Tibial nerve (tissue), 4 donors: ENCODE data around the gene FAM124A. TPM values are rescaled to one million over a fixed set of nuclear protein-coding genes. Genes with fewer than 3 reads are reported as not detected.

Experiments used
- DNase-seq, 2 donors: peaks; one replicate each; pipeline ENCODE4 v3.0.0-alpha.2; 2019; ENCODE audit warnings: low spot score in 2 of 2
- H3K27ac ChIP-seq, 4 donors: fragments of 200-600 bp; sonication (generic) in 3 of 4; one replicate each; pipeline ENCODE4 v1.5.1; 2017 to 2019; ENCODE audit warnings: mild to moderate bottlenecking in 1 of 4
- H3K27me3 ChIP-seq, 2 donors: fragments of 200-600 bp; sonication (generic) in 1 of 2; one replicate each; pipeline versions ENCODE4 v1.5.1 to v1.6.0; 2017 to 2019
- H3K36me3 ChIP-seq, 3 donors: fragments of 200-600 bp; sonication (generic); one replicate each; pipeline ENCODE4 v1.5.1; 2018 to 2019
- H3K4me1 ChIP-seq, 4 donors: fragments of 200-600 bp; sonication (generic) in 3 of 4; one replicate each; pipeline ENCODE4 v1.5.1; 2017 to 2019
- H3K4me3 ChIP-seq, 4 donors: fragments of 200-600 bp; sonication (generic) in 3 of 4; one replicate each; pipeline ENCODE4 v1.5.1; 2017 to 2019; ENCODE audit warnings: mild to moderate bottlenecking in 1 of 4, moderate library complexity in 1 of 4
- H3K9me3 ChIP-seq, 4 donors: fragments of 200-600 bp; sonication (generic) in 3 of 4; one replicate each; pipeline ENCODE4 v1.5.1; 2017 to 2019
- EP300 ChIP-seq, 2 donors: sonication (generic); formaldehyde crosslinking; IDR thresholded peaks; one replicate each; pipeline ENCODE4 v1.6.1; 2017; ENCODE audit warnings: antibody characterized with exemption in 2 of 2, mild to moderate bottlenecking in 1 of 2
- POLR2A ChIP-seq, 2 donors: fragments of 450-650 bp; IDR thresholded peaks; one replicate each; pipeline ENCODE4 v1.6.1; 2017; ENCODE audit warnings: antibody characterized with exemption in 2 of 2, mild to moderate bottlenecking in 2 of 2, moderate library complexity in 2 of 2
- WGBS, 2 donors: methylation state at CpG; one replicate each; pipeline ENCODE4 v1.1.5; 2018; 5-methylcytosine and 5-hydroxymethylcytosine counted together
- total RNA-seq, 4 donors: library from RNA; depleted of rRNA; stranded (reverse); fragments of >200 nt; gene quantifications; one replicate each; pipeline ENCODE4 v1.1.0, GENCODE V29; 2016
- TF ChIP-seq, protein P1 (sequence below), 5 experiments: fragments of 200-600 bp in 3 of 5; fragments of 450-650 bp in 2 of 5; sonication (generic) in 3 of 5; IDR thresholded peaks; one replicate each; pipeline ENCODE4 v1.5.1; 2016 to 2019; ENCODE audit warnings: antibody characterized with exemption in 5 of 5, mild to moderate bottlenecking in 3 of 5, moderate library complexity in 2 of 5

FAM124A gene
- total RNA-seq, 4 donors from 2014 or later: 12.8 to 30.9 (median 21.8) TPM

DNA sequence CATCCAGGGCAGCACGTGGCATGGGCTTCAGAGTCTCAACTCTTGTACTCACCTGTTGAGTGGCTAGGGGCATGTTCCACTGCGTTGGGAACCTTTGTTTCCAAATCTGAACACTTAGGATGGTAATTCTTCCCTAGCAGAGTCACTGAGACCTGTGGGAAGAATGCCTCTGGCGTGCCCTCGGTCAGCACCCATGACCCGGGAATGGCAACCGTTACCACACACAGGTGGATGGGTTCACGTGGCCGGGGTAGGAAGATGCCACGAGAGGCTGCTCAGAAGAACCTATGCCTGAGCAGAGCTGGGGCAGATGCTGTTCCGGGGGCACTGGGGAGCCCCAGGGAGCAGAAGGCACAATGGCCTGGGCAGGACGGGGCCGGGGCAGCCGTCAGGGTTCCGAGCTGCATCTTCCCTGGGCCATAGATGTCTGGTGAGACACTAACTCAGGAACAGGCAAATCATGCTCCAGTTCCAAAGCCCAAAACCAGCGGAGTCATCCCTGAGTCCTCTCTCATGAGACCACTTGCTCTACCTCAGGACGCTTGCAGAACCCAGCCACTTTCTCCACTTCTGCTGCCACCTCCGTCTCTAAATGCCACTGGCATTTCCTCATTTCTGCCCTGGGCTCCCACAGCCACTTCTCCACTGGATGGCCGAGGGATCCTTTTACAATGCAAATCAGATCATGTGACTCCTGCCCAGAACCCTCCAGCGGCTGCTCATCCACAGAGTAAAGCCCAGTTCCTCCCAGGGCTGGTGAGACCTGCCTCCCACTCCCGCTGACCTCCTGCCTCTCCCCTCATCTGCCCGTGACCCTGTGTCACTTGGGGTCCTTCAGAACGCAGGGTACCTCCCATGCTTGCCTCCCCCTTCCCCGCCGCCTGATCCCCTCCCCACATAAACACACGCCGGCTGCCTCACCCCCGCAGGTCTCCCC is 36.7 kb downstream of the FAM124A start:
- Histone ChIP-seq H3K27ac (no peak overlapping the region), H3K9me3 (no peaks in the 10 kb centered on the region), H3K27me3 (no peaks in the 10 kb centered on the region), H3K36me3 (peaks cover 0 to 43% (median 0%) of the 10 kb centered on the region in 3 donors), H3K4me3 (no peak overlapping the region), H3K4me1 (peaks cover 0 to 17% (median 0%) of the 10 kb centered on the region in 4 donors)
- WGBS, 2 donors: 78 to 84% methylated on average over 27 of the region's 27 CpGs
- no peak for DNase-seq
- TF ChIP-seq POLR2A (IDR thresholded peaks at IDR 0.05): no peak
- no peak for TF ChIP-seq EP300 (IDR thresholded peaks at IDR 0.05)
- TF ChIP-seq, protein P1, sequence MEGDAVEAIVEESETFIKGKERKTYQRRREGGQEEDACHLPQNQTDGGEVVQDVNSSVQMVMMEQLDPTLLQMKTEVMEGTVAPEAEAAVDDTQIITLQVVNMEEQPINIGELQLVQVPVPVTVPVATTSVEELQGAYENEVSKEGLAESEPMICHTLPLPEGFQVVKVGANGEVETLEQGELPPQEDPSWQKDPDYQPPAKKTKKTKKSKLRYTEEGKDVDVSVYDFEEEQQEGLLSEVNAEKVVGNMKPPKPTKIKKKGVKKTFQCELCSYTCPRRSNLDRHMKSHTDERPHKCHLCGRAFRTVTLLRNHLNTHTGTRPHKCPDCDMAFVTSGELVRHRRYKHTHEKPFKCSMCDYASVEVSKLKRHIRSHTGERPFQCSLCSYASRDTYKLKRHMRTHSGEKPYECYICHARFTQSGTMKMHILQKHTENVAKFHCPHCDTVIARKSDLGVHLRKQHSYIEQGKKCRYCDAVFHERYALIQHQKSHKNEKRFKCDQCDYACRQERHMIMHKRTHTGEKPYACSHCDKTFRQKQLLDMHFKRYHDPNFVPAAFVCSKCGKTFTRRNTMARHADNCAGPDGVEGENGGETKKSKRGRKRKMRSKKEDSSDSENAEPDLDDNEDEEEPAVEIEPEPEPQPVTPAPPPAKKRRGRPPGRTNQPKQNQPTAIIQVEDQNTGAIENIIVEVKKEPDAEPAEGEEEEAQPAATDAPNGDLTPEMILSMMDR (IDR thresholded peaks at IDR 0.05): no peak

DNA sequence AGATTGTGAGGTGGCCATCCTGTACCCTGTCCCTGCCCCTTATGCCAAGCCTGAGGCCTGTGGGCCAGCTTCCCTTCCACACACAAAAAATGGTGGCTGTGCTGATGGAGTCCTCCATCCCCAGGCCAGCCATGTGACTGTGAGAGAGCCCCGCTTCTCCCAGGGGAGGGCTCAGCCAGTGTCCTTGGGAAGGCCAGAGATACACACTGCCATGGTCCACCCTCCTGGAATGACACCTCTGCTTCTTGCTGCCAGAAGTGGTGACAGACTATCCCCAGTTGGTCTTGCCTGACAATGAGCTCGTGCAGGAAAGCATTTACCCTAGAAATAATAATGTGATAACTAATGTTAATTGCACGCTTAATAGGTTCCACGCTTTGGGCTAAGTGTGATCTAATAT is 38.0 kb downstream of the FAM124A start:
- H3K4me1 ChIP-seq: peaks cover 0 to 17% (median 0%) of the 10 kb centered on the region in 4 donors
- WGBS, 2 donors: 94 to 96% methylated on average over 4 of the region's 4 CpGs
- no peaks in the 10 kb centered on the region for H3K9me3 ChIP-seq
- no peak overlapping the region for H3K27ac ChIP-seq
- H3K4me3 ChIP-seq: no peak overlapping the region
- peaks cover 0 to 43% (median 0%) of the 10 kb centered on the region in 3 donors for H3K36me3 ChIP-seq
- no peaks in the 10 kb centered on the region for H3K27me3 ChIP-seq
- DNase-seq: no peak
- TF ChIP-seq EP300 (IDR thresholded peaks at IDR 0.05) (no peak), POLR2A (IDR thresholded peaks at IDR 0.05) (no peak)
- TF ChIP-seq, protein P1 (IDR thresholded peaks at IDR 0.05): no peak

DNA sequence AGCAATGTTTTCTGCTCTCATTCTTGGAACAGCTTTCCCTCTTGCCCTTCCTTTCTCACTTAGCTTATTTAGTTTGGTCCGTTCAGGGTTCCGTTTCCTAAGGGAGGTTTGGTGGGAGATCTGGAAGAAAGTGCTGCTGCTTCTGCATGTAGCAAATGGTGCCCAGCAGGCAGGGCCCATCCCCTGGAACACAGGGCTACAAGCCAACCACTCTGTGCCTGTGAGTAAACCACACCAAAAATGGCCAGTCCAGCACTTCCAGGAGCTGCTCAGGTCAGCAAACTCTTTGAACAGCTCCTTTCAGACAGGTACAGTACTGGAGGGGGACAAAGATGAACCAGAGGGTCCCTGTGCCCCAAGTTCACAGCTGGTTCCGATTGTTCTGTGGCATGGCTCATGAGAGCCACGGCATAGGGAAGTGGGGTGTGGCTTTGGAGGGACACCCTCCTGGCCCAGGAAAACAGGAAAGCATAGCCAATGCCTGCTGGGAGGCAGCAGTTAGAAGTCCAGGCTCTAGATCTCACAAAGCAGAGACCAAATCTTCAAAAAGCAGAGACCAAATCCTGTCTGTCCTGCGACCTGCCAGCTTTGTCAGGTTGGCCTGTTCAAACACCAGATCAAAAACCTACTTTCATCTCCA is 39.5 kb downstream of the FAM124A start:
- peaks cover 0 to 34% (median 0%) of the 10 kb centered on the region in 3 donors for H3K36me3 ChIP-seq
- TF ChIP-seq, protein P1 (IDR thresholded peaks at IDR 0.05): no peak
- no peak for TF ChIP-seq POLR2A (IDR thresholded peaks at IDR 0.05)
- no peak for TF ChIP-seq EP300 (IDR thresholded peaks at IDR 0.05)
- no peak overlapping the region for H3K4me3 ChIP-seq
- WGBS, 2 donors: 64 to 69% methylated on average over 5 of the region's 5 CpGs
- H3K9me3 ChIP-seq: no peaks in the 10 kb centered on the region
- peaks cover 0 to 17% (median 0%) of the 10 kb centered on the region in 4 donors for H3K4me1 ChIP-seq
- no peaks in the 10 kb centered on the region for H3K27me3 ChIP-seq
- H3K27ac ChIP-seq: no peak overlapping the region
- DNase-seq: no peak

DNA sequence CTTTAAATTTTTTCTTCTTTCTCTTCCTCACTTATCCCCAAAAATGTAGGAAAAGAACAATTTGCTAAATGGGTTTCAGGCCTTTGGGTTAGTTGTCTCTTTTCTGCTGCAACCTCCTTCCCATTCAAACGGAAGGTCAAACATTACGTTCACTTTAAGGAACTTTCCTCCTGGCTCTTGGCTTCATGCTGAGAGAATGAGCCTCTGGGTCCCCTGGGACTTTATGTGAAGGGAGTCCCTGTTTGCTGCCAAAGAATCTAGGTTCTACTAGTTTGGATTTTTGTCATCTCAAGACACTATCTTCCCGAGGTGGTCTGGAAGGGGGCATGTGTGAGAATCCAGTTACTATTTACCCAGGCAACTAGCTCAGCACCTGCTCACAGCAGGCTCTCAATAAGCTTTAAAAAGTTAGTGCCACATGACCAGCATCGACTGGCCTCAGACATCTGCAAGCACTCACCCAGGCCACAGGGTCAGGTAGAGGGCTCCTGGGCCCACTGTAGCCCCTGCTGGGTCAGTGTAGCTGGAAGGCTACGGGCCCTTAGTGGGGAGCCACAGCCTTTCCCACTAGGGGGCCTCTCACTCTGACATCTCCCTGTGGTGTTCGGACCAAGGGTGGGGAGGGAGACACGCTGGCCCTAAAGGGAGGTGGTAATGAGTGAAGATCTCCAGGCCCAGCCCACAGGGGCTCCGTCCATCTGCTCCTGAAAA is 40.5 kb downstream of the FAM124A start:
- no peak overlapping the region for H3K4me3 ChIP-seq
- no peaks in the 10 kb centered on the region for H3K9me3 ChIP-seq
- H3K27ac ChIP-seq: no peak overlapping the region
- TF ChIP-seq, protein P1 (IDR thresholded peaks at IDR 0.05): no peak
- TF ChIP-seq EP300 (IDR thresholded peaks at IDR 0.05) (no peak), POLR2A (IDR thresholded peaks at IDR 0.05) (no peak)
- H3K36me3 ChIP-seq: peaks cover 0 to 25% (median 0%) of the 10 kb centered on the region in 3 donors
- DNase-seq: no peak
- peaks cover 0 to 17% (median 0%) of the 10 kb centered on the region in 4 donors for H3K4me1 ChIP-seq
- H3K27me3 ChIP-seq: no peaks in the 10 kb centered on the region
- WGBS, 2 donors: 50 to 64% methylated on average over 7 of the region's 8 CpGs
